Measurements from ENCODE around the gene OTOA. TPM values are rescaled to one million over a fixed set of nuclear protein-coding genes. Genes with fewer than 3 reads are reported as not detected.
"Not testable (repeated sequence)": the region's sequence is repeated elsewhere in the genome, so short reads cannot be mapped to it uniquely, and the experiment has no call there.

OTOA gene
- polyA plus RNA-seq, 1 experiment, result not detected

DNA sequence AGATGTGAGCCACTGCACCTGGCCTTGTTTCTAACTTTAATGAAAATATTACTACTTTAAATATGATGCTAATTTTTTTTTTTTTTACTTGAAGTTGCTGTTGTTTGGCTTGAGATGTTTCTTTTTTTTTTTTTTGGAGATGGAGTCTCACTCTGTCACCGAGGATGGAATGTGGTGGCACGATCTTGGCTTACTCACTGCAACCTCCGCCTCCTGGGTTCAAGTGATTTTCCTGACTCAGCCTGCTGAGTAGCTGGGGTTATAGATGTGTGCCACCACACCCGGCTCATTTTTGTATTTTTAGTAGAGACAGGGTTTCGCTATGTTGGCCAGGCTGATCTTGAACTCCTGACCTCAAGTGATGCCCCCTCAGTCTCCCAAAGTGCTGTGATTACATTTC, 35.0 kb upstream of the OTOA start:
- POLR2A ChIA-PET, result no interaction called here
- no peak overlapping the region for H3K4me3 ChIP-seq (ENCODE audit: low read depth, low read length)
- TF ChIP-seq, protein P1, sequence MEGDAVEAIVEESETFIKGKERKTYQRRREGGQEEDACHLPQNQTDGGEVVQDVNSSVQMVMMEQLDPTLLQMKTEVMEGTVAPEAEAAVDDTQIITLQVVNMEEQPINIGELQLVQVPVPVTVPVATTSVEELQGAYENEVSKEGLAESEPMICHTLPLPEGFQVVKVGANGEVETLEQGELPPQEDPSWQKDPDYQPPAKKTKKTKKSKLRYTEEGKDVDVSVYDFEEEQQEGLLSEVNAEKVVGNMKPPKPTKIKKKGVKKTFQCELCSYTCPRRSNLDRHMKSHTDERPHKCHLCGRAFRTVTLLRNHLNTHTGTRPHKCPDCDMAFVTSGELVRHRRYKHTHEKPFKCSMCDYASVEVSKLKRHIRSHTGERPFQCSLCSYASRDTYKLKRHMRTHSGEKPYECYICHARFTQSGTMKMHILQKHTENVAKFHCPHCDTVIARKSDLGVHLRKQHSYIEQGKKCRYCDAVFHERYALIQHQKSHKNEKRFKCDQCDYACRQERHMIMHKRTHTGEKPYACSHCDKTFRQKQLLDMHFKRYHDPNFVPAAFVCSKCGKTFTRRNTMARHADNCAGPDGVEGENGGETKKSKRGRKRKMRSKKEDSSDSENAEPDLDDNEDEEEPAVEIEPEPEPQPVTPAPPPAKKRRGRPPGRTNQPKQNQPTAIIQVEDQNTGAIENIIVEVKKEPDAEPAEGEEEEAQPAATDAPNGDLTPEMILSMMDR (IDR thresholded peaks at IDR 0.05; ENCODE audit: low read depth, low read length), result no peak
- no peaks in the 10 kb centered on the region for H3K27me3 ChIP-seq (ENCODE audit: control insufficient read depth, insufficient read depth, low read length)
- DNase-seq (ENCODE audit: low read depth, low spot score), result no peak
- H3K27ac ChIP-seq (ENCODE audit: low read depth, low read length), result no peak overlapping the region
- peaks cover 6% of the 10 kb centered on the region for H3K9me3 ChIP-seq (ENCODE audit: control insufficient read depth, insufficient read depth, low read length)
- CTCF ChIA-PET, result no interaction called here

DNA sequence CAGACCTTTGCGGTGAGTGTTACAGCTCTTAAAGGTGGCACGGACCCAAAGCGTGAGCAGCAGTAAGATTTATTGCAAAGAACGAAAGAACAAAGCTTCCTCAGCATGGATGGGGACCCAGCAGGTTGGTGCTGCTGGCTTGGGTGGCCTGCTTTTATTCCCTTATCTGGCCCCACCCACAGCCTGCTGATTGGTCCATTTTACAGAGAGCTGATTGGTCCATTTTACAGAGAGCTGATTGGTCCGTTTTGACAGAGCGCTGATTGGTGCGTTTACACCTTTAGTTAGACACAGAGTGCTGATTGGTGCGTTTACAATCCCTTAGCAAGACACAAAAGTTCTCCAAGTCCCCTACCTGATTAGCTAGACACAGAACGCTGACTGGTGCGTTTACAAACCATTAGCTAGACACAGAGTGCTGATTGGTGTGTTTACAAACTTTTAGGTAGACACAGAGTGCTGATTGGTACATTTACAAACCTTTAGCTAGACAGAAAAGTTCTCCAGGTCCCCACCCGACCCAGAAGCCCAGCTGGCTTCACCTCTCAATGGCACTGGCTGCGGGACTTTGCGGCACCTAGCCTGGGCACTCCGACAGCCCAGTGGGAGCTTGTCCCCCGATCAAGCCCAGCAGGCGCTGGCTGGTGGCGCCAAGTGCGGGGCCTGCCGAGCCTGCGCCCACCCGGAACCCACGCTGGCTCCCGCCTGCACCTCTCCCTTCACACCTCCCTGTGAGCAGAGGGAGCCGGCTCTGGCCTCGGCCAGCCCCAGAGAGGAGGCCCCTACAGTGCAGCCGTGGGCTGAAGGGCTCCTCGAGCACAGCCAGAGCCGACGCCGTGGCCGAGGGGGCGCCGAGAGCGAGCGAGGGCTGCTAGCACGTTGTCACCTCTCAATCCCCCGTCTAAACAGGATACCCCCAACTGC, 33.9 kb upstream of the OTOA start:
- CTCF ChIA-PET, result interaction anchor here (0.8 to 2.1 kb wide), 2 partner anchors 12 to 27 kb away, joined by 3 to 8 read pairs; no protein-coding TSS in a partner anchor
- DNase-seq (ENCODE audit: low read depth, low spot score); H3K27me3 ChIP-seq (ENCODE audit: control insufficient read depth, insufficient read depth, low read length); H3K27ac ChIP-seq (ENCODE audit: low read depth, low read length); H3K9me3 ChIP-seq (ENCODE audit: control insufficient read depth, insufficient read depth, low read length); H3K4me3 ChIP-seq (ENCODE audit: low read depth, low read length); POLR2A ChIA-PET: not testable (repeated sequence)

DNA sequence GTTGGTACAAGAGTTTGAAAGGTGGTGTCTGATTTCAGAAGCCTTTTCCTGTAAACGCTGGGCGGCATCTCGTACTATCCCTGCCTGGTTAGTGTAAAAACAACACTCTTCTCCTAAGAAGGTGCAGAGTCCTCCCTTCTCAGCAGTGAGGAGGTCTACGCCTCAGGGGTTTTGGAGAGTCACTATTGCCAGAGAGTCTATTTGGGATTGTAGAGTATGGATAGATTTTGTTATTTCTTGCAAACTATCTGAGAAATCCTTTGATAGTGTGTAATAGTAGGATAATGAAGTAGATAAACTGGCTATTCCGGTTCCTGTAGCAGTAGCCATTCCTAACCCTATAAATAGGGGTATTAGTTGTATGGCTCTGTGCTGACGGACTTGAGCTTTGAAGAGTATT, 32.9 kb upstream of the OTOA start:
- H3K9me3 ChIP-seq (ENCODE audit: control insufficient read depth, insufficient read depth, low read length); POLR2A ChIA-PET; DNase-seq (ENCODE audit: low read depth, low spot score); H3K4me3 ChIP-seq (ENCODE audit: low read depth, low read length); H3K27ac ChIP-seq (ENCODE audit: low read depth, low read length); H3K27me3 ChIP-seq (ENCODE audit: control insufficient read depth, insufficient read depth, low read length): not testable (repeated sequence)
- CTCF ChIA-PET, result interaction anchor here (0.8 to 2.1 kb wide), 2 partner anchors 11 to 26 kb away, joined by 3 to 8 read pairs; no protein-coding TSS in a partner anchor

DNA sequence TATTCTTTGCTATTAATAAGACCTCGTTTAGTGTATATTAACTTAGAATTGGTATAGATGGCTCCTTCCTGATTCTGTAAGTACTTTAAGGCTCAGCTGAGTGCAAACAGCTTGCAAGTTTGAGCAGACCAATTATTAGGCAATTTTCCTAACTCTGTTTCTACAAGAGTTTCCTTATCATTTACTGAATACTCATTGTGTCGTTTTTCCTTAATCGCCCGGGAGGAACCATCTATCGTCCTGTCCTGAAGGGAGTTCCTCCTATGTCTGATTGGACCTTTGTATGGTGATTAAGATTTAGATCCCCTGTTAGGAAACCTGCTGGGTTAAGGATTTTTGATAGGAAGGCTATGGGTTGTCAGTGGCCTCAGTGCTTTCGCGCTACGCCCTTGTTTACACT, 32.4 kb upstream of the OTOA start:
- H3K4me3 ChIP-seq (ENCODE audit: low read depth, low read length); POLR2A ChIA-PET; H3K27ac ChIP-seq (ENCODE audit: low read depth, low read length); H3K9me3 ChIP-seq (ENCODE audit: control insufficient read depth, insufficient read depth, low read length); H3K27me3 ChIP-seq (ENCODE audit: control insufficient read depth, insufficient read depth, low read length); DNase-seq (ENCODE audit: low read depth, low spot score): not testable (repeated sequence)
- CTCF ChIA-PET, result interaction anchor here (2.1 kb wide), 1 partner anchor 26 kb away, joined by 8 read pairs; no protein-coding TSS in a partner anchor

DNA sequence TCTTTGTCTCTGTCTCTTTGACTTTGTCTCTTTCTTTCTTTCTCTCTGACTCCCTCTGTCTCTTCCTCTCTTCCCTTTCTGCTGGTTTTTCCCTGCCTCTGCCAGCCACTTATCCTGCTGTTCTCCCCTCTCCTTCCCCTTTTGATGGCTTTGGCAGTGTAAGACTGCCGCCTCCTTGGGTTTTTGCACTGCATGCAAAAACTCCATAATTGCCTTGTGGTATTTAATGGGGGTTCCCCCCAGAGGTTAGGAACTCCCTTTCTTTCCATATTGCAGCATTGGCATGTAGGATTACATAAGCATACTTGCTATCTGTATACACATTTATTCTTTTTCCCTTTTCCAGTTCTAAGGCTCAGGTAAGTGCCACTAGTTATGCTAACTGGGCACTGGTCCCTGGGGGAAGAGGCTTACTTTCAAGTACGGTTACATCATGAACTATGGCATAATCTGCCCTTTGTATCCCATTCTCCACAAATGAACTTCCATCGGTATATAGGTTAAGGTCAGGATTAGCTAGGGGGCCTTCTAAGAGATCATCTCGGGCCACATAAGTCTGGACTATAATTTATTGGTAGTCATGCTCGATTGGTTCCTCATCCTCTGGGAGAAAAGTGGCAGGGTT, 31.7 kb upstream of the OTOA start:
- DNase-seq (ENCODE audit: low read depth, low spot score); CTCF ChIA-PET: not testable (repeated sequence)

DNA sequence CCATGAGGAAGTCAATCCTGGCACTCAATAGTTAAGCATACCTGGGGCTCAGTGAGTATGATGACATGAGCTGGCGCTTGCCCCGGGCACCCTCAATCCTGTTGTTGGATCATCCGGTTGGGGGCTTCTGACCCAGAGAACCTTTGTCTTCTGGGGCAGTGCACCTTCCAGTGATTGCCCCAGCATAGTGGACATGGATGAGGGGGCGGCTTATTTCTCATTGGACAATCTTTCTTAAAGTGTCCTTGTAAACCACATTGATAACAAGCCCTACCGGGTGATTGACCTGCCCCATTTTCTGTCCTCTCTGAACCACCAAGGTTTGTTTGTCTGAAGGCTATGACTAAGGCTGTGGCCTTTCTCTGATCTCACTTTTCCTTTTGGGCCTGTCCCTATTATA, 29.6 kb upstream of the OTOA start:
- Histone ChIP-seq H3K27ac (ENCODE audit: low read depth, low read length) (no peak overlapping the region), H3K9me3 (ENCODE audit: control insufficient read depth, insufficient read depth, low read length) (peaks cover 6% of the 10 kb centered on the region), H3K4me3 (ENCODE audit: low read depth, low read length) (no peak overlapping the region), H3K27me3 (ENCODE audit: control insufficient read depth, insufficient read depth, low read length) (no peaks in the 10 kb centered on the region)
- POLR2A ChIA-PET, result no interaction called here
- DNase-seq (ENCODE audit: low read depth, low spot score), result no peak
- CTCF ChIA-PET, result interaction anchor here (1.6 kb wide), 1 partner anchor 23 kb away, joined by 4 read pairs; no protein-coding TSS in a partner anchor
- TF ChIP-seq, protein P1 (IDR thresholded peaks at IDR 0.05; ENCODE audit: low read depth, low read length), result no peak

More for the DNA sequence above, 31.7 kb upstream of the OTOA start:
- H3K27ac ChIP-seq (ENCODE audit: low read depth, low read length); H3K4me3 ChIP-seq (ENCODE audit: low read depth, low read length); H3K9me3 ChIP-seq (ENCODE audit: control insufficient read depth, insufficient read depth, low read length); POLR2A ChIA-PET; H3K27me3 ChIP-seq (ENCODE audit: control insufficient read depth, insufficient read depth, low read length): not testable (repeated sequence)

DNA sequence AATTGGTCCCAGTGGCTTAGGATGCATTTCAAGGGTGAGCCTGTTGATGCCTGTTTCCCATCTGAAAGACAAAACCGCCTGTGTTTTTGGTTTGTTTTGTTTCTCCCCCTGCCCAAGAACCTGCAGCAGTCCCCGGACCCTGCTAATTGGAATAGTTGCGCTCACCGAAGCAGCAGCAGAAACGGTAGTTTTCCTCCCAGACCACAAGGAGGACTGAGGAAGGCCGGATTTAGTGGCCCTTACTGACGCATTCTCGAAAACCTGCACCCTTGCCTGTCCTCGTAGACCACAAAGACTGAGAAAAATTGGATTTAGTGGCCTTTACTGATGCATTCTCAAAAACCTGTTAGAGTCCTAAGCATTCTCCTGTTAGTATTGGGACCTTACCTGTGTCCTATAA, 28.1 kb upstream of the OTOA start:
- CTCF ChIA-PET; H3K27ac ChIP-seq (ENCODE audit: low read depth, low read length); POLR2A ChIA-PET; H3K9me3 ChIP-seq (ENCODE audit: control insufficient read depth, insufficient read depth, low read length); DNase-seq (ENCODE audit: low read depth, low spot score); H3K27me3 ChIP-seq (ENCODE audit: control insufficient read depth, insufficient read depth, low read length); H3K4me3 ChIP-seq (ENCODE audit: low read depth, low read length): not testable (repeated sequence)
